A172 (cell line): ENCODE results near the gene IFT88. TPM values are rescaled to one million over a fixed set of nuclear protein-coding genes. Genes with fewer than 3 reads are reported as not detected.
"Not testable (repeated sequence)": the region's sequence is repeated elsewhere in the genome, so short reads cannot be mapped to it uniquely, and the experiment has no call there.

ENCODE experiments used
- DNase-seq: peaks from one replicate; pipeline ENCODE4 v3.0.0-alpha.2; 2015; ENCODE audit warnings: low spot score
- total RNA-seq: library from RNA; depleted of rRNA; stranded (reverse); fragments of >200 nt; shearing (Covaris generic); gene quantifications from 2 replicates; pipeline ENCODE4 v1.2.3, GENCODE V29; 2014

IFT88 gene
- total RNA-seq, 1 experiment from 2014 or later: 22.6 TPM

DNA sequence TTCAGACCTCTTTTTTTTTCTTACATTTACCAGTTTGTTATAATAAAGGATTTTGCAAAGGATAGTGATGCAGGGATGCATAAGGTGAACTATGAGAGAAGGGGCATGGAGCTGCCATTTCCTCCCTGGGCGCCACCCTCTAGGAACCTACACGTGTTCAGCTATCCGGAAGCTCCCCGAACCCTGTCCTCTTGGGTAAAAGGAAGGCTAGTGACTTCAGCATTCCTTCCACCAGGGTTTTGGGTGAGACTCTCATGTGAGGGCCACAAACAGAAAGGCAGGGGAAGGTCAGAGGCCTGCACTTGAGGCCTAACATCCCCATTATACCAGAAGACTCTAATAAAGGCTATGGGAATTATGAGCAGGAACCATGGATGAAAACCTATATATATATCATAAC is 57.3 kb downstream of the IFT88 start:
- DNase-seq: no peak

DNA sequence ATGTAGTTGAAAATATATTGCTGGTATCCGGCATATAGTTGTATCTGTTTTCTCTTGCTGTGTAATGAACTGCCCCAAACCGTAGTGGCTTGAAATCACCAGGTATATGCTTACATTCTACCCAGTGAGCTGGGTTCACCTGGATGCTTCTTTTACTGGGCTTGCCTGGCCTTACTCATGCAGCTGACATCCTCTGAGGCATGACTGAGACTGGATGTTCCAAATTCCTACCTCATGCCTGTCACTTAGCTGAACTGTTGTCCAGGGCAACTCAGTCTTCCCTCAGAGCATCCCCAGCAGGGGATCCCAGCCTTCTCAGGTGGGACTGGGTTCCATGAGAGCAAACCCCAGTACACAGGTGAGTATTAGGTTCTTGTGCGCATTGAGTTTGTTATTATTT is 66.8 kb downstream of the IFT88 start:
- DNase-seq: no peak

DNA sequence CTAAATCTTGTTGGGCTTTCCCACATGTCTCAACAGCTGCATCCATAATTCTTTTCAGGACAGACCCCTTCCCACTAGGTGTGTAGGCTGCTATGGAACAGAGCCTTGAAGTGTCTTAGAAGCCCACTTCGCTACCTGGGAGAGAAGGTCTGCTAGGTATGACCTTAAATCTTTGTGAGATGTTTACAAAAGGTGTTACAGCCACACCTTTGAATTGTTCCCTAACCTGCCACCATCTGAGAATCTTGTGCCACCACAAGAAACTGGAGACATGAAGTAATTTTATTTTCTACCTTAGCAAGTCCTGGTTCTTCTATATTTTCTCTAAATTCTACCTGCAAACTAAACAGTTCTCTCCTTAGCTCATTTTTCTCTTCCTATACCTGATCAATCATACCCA is 69.1 kb downstream of the IFT88 start:
- DNase-seq: no peak

DNA sequence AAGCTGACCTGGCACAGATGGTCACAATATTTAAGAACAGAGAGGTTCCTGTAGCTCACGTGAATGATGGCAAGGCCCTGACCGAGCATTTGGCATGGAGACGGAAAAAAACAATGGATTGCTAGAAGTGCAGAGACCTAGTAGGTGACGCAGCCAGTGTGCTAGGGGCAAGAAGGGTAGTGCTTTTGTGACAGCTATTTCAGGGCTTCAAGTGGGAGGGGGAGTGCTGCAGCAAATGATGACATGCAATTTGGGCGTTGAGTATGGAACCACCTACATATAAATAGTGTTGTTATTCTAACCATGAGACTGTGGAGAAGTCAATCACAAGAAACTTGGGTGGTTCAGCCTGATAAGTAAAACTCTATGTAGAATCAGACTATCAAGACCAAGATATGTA is 70.9 kb downstream of the IFT88 start:
- no peak for DNase-seq

DNA sequence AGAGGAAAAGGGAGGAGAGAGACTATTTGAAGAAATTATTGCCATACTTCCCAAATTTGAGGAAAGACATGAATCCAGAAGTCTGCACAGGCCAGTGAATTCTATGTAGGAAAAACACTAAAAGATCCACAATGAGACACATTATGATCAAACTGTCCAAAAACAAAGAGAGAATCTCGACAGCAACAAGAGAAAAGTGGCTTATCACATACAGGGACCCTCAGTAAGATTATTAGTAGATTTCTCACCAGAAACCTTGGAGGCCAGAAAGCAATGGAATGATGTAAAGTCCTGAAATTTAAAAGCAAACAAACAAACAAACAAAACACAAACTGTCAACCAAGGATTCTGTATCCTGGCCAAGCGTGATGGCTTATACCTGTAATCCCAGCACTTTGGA is 80.8 kb downstream of the IFT88 start:
- DNase-seq: no peak

DNA sequence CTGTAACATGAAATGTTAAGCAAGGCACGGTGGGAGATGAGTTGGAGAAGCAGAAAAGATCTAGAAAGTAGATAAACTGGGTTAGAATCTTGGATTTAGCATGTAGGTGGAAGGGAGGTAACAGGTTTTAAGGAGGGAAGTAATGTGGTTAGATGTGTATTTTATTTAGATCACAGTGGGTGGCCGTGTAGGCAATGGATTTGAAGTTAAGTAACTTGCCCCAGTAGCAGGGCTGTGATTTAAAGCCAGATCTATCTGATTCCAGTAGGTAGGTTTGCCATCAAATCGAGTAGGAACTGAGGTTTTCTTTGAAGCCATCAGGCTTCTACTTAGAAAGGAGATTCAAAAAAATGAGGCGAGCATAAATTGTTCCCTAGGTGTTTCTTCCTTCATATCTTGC is 86.0 kb downstream of the IFT88 start:
- DNase-seq: no peak

DNA sequence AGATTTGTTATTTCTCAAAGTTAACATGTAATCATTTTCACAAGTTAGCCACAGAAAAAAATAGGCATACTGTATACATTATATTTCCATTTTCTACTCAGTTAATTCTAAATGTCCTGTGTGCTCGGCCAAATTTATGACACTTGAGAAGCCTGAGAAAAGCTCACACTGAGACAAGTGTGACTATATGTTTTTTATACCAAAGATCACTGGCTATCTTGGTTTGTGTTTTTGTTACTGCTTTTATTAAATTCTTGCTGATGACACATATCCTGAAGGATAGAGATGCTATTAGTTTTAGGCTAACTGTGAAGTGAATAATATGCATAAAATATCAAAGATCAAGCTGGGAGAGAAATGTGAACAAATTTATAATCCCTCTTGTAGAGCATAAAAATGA is 87.2 kb downstream of the IFT88 start:
- peak; percentile 19 for DNase-seq

DNA sequence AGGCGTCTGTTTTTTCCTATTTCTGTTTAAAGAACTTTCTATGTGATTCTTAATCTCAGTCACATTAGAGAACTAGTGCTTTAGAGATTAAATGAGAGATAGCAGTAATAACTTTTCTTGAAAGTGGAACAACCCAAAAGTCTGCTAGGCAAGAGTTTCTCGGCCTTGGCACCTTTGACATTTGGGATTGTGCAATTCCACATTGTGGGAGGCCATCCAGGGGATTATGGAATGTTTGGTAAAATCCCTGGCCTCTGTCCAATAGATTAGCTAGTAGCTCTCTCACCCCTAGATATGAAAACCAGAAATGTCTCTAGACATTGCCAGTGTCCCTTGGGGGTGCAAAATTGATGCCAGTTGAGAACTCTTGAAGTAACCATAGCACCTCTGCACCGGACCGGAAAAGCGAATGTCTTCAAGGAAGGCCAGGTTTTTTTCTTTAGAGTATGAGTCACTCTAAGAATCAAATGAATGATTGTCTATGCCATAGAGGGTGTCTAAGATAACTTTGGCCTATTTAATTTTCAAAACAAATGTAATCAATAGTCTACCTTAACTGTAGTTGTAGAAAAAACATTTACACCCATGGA is 91.6 kb downstream of the IFT88 start:
- no peak for DNase-seq

DNA sequence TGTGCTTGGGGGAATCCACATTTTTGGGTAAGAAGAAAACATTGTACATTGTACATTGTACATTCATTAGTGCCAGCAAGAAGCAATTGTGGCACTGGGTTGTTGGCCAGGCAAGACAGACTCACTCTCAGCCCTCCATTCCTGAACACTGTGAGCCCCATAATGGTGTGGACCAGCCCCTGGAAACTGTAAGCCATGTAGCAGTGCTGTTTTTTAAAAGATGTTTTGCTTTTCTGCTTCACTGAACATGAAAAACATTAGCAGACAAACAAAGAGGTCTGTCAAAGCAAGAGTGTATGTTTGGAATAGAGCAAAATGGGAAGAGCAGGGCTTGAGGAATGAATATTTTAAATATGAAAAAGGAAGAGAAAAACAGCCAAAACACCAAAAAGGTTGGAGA is 97.4 kb downstream of the IFT88 start:
- no peak for DNase-seq

DNA sequence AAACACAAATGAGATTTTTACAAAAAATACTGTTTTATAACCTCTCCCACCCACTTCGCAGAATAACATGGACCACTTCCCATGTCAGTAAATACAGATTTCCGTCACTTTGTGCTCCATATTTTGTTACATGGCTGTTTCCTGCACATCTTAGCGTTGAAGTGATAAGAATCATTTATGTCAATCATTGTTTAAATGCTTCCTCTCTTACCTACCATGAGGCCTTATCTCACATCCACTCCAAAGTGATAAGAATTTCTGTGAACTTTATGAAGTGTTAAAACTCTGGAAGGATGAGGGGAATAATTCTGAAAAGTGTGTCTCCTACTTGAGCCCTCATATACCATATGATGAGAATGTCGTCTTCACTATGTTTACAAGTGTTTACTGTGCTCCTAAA is 100.0 kb downstream of the IFT88 start:
- DNase-seq: no peak

DNA sequence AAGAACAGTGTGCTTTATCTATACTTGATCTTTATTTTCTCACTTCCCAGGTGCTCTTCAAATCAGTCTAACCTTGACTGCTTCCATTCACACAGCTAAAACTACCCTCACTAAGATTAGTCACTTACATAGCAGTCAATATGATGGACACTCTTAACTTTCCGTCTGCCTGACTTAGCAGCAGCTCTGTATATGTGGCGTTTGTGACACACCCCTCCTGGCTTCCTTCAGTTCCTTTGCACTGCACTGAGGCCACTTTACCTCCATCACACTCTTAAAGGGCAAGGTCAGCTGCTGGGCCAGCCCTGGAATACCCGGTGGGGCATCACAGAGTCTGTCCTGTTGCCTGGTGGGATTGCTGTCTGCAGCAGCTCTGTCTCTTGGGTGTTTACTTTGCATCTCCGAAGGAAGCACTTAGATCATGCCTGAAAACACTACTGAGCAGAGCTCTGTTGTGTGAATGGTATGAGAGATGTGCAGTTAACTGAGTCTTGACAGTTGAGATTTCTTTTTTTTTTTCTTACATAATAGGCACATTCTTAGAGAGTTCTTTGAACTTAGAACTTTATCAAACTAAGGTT is 101.0 kb downstream of the IFT88 start:
- DNase-seq: no peak

DNA sequence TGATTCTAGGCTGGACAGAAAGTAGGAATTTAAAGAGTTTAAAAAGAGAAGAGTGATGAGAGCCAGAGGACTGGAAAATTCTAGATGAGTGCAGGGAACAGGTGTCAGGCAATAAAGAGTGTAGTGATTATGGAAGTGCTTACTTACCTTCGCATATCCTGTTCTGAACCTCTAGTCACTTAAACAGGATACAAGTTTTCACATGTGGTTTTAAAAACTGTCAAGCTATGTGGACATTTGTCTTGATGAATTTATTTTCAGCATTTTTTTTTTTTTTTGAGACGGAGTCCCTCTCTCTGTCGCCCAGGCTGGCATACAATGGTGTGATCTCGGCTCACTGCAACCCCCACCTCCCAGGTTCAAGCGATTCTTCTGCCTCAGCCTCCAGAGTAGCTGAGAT is 102.2 kb downstream of the IFT88 start:
- DNase-seq: no peak

DNA sequence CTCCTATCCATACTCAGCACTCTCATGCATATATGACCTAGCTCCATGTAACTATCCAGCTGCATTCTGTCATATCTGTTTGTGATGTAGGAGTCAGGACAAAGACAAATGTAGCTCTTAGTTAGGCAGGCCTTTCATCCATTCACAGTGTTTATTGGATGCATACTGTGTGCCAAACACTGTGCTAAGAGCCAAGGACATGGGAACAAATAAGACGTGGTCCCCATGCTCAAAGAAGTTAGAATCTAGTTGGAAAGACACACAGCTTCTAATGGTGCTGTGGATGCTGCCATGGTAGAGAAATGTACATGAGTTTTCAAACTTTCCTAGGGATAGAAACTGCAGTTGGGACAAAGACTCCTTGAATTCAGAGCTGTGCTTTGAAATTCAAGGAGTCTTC is 104.8 kb downstream of the IFT88 start:
- no peak for DNase-seq

DNA sequence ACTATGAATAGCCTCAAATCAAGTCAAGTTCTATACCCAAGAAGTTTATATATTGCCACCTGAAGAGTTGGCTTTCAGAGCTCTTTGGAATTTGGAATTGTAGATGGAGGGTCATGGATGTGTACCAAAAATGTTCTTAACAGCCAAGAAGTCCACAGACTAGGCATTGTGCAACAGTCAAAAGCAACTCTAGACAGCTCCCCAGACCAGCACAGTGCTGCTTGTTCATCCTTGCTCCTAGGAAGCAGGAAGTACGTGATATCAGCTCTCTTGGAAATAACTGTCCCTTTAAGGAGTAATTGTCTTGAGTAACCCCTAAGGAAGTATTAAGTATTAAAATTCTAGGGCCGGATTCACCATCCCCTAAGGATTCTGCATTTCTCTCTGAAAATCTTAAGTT is 105.8 kb downstream of the IFT88 start:
- DNase-seq: no peak

DNA sequence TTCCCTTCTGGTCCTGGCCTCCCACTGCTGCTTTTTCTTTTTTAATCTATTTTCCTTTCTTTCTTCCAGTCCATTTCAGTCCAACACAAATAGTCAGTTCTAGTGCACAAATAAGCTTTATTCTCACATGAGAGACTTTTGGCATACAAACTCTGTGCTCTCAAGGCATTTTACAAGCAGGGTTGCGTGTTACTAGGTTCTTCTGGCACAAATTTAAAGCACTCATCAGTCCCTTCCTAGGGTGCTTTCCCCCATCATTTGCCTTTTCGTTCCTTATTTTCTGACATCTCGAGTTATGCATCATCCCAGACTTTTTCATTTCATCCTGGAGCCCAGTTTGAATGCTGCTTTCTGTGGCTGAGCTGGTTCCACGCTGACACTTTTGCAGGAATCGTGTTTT is 106.8 kb downstream of the IFT88 start:
- no peak for DNase-seq

DNA sequence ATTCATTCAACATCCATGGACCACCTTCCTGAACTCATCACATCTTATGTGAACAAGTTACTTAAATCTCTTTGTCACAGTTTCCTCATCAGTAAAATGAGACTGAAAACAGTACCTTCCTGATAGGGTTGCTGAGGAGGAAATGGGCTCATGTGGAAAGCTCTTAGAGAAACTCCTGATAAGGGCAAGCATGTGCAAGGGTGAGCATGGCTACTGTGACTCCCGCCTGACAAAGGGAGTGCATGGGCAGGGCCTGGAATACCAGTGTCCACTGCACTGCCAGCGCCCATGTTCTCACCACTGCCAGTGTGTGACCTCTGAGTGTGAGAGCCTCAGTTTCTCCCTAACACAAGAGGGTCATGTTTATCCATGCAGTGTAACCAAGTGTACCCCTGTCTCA is 109.3 kb downstream of the IFT88 start:
- no peak for DNase-seq

DNA sequence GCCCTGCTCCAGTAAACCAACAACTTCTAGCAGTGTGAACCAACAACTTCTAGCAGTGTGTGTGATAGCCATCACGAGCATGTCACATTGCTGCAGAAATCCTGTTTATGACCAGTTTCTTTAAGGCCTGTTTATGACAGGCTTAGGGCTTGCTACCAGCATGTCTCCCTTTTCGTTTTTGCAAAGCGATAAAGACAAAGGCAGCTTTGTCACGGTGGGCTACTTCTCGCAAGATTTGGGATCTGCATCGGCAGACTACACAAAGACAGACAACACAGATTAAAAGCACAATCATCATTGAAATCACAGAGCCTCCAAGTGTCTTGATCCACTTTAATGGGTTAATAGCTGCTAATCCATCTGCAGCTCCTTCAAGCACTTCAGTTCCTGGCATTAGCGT is 111.6 kb downstream of the IFT88 start:
- not testable (repeated sequence) for DNase-seq

DNA sequence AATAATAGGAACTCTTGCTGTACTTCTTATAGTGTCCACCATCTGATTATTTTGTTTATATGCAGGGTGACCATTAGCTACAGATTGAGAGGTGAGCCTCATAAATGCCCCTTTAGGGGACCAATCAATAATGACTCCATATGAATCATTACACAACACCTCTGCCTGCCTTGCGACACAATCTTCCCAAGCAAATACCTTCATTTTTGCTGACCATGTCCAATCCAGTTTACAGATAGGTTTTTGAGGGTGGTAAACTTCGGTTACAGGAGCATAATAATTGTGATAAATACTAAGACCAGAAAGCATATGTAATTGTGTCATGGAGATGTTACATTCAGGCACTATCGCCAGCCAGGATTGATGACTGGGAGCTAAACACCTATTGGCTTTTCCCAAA is 112.9 kb downstream of the IFT88 start:
- no peak for DNase-seq

DNA sequence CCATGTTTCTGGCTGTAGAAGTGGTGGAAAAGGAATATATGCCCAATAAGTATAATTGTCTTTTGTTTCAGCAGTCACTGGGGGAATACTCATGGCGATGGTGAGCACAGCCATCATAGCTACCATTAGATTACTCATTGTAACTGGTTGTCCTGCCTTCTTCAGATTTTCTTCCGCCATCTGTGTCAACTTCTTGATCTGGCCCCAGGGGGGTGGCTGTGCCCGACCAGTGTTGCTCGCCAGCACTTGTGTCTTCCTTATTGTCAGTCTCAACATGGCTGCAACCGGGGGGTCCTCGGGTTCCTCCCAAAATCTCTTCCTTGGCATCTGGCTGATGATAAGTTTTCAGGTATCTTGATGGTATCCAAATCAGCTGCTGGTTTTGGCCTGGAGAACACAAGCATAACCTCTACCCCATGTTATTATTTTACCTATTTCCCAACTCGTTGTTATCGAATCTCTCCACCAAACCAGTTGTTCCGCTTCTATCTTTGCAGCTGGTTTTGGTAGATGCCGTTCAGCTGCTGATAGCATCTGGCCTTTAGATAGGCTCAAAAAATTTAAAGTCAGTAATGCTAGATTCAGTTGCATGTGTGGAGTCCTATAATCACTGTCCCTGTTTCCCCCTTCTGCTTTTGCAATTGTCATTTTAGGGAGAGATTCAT is 113.6 kb downstream of the IFT88 start:
- DNase-seq: no peak

DNA sequence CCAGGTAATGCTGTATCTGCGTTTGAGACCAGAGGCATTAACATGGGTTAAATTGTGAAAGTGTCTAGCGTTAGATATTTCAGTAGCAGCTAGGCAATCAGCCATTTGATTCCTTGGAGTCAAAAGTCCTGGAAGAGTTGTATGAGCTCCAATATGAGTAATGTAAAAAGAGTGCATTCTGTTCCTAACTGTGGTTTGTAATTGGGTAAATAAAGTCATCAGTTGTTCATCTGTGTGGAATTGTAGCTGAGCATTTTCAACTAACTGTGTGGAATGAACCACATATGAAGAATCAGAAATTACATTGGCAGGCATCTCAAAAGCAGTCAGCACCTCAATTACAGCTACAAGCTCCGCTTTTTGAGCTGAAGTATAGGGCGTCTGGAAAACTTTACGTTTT is 114.5 kb downstream of the IFT88 start:
- DNase-seq: not testable (repeated sequence)

DNA sequence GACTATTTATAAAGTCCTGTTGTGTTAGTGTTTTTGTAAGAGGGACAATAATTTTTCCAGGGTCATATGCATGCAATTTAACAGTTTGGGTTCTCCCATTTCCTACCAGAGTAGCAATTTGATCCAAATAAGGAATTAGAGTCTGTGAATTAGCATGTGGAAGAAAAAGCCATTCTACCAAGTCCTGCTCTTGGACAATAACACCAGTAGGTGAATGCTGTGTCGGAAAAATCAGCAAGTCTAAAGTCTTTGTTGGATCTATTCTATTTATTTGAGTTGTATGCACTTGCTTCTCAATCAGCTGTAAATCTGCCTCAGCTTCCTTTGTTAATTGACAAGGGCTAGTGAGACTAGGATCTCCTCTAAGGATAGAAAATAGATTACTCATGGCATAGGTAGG is 115.1 kb downstream of the IFT88 start:
- no peak for DNase-seq

DNA sequence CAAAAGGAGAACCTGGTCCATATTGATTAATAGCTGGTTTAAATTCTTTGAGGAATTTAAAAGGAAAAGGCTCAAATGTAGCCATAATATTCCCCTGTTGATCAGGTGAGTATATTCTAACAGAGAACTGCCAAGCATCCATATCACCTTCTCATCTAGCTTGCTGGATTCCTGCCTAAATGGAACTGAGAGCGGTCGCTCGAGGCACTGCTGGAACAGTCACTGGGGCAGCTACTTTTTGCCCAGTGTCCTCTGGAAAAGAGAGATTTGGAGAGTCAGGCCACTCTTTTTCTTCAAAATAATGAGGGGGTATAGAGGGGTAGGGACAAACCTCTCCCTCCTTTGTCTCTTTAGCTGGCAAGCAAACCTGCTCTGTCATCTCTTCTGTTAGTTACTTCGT is 117.1 kb downstream of the IFT88 start:
- DNase-seq: no peak

DNA sequence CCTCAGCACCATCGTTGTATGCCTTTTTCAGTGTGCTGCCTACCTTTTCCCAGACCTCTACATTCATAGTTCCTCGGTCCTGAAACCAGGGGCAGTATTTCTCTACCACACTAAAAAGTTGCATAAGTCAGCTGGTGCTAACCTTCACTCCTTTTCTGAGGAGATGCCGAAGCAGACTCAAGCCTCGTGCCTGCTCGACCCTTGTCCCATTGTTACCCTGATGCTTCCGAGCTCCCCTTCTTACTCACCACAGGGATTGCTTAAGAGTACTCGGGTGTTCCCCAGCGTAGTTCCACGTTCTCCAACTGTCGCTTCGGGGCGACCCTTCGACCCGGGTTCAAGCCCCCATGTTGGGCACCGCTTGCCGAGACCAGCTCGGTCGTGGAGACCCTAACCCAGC is 117.6 kb downstream of the IFT88 start:
- no peak for DNase-seq

DNA sequence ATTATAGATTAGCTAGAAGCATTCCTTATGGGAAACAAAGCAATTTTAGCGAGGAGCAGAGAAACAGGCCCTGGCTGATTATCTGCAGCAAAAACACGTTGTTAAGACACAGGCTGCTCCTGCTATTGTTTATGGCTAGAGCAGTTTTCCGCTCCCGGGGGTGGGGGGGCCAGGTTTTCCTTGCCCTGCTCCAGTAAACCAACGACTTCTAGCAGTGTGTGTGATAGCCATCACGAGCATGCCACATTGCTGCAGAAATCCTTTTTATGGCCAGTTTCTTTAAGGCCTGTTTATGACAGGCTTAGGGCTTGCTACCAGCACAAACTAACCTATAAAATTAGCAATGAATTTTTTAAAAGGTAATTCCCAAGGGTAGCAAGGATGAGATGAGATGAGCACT is 118.1 kb downstream of the IFT88 start:
- DNase-seq: no peak
